IMR-90 (cell line): Measurements from ENCODE around the gene HSP90AA1. TPM values are rescaled to one million over a fixed set of nuclear protein-coding genes. Genes with fewer than 3 reads are reported as not detected.

Experiments
- ATAC-seq: fragments of 200-7000 bp; cut with Tn5 transposase; 2 replicates; pipeline ENCODE4 v1.9.1; 2020; ENCODE audit warnings: low read depth, mild to moderate bottlenecking, moderate library complexity
- BruUV-seq: library from RNA; stranded (reverse); fragments of 400-500 nt; replicated peaks from 2 replicates; lab custom pipeline; 2021; lab: Mats Ljungman, UMichigan
- CTCF ChIA-PET: fragments of 300-600 bp; formaldehyde crosslinking; extraction: SDS; loops from one replicate; lab custom pipeline; 2021; ENCODE audit warnings: antibody characterized with exemption; lab: Yijun Ruan, JAX
- POLR2A ChIA-PET: fragments of 300-600 bp; sonication (Branson Sonifier 250); formaldehyde crosslinking; loops from one replicate; lab custom pipeline; 2022; ENCODE audit warnings: antibody characterized with exemption; ENCODE audit not compliant: unreplicated experiment; lab: Charles Lee
- DNase-seq: peaks from one replicate; pipeline ENCODE4 v3.0.0; 2013
- H2AFZ ChIP-seq: replicated peaks from 2 replicates; pipeline ENCODE3; 2013; ENCODE audit warnings: low read length, mild to moderate bottlenecking; ENCODE audit not compliant: poor library complexity
- H2AK5ac ChIP-seq: 2 replicates; pipeline ENCODE4 v1.6.1; 2013; ENCODE audit warnings: low read depth, low read length, inconsistent platforms
- H2AK9ac ChIP-seq: replicated peaks from 2 replicates; pipeline ENCODE3; 2013; ENCODE audit warnings: mild to moderate bottlenecking, low read depth, low read length, moderate library complexity; ENCODE audit not compliant: poor library complexity
- H2BK120ac ChIP-seq: 2 replicates; pipeline ENCODE4 v1.6.1; 2013; ENCODE audit warnings: low read depth, low read length, inconsistent platforms
- H2BK15ac ChIP-seq: 3 replicates; pipeline ENCODE4 v1.6.1; 2013; ENCODE audit warnings: low read depth, low read length, inconsistent platforms
- H2BK20ac ChIP-seq: 2 replicates; pipeline ENCODE4 v1.6.1; 2013; ENCODE audit warnings: low read depth, mild to moderate bottlenecking, inconsistent platforms, low read length, moderate library complexity
- H2BK5ac ChIP-seq: 2 replicates; pipeline ENCODE4 v1.6.1; 2013; ENCODE audit warnings: mild to moderate bottlenecking, low read depth, low read length, inconsistent platforms; ENCODE audit not compliant: poor library complexity, severe bottlenecking
- H3K14ac ChIP-seq: replicated peaks from 2 replicates; pipeline ENCODE4 v1.6.1; 2013; ENCODE audit warnings: low read depth, low read length, inconsistent platforms
- H3K18ac ChIP-seq: 2 replicates; pipeline ENCODE4 v1.6.1; 2013; ENCODE audit warnings: low read depth, low read length, control low read depth
- H3K23ac ChIP-seq: 2 replicates; pipeline ENCODE4 v1.6.1; 2013; ENCODE audit warnings: low read depth, low read length, inconsistent platforms
- H3K27ac ChIP-seq: 2 replicates; pipeline ENCODE4 v1.5.1; 2013; ENCODE audit warnings: mild to moderate bottlenecking, control low read depth, low read length; ENCODE audit not compliant: insufficient read depth
- H3K27me3 ChIP-seq: 2 replicates; pipeline ENCODE4 v1.6.1; 2013; ENCODE audit warnings: low read length; ENCODE audit not compliant: control insufficient read depth, insufficient read depth
- H3K36me3 ChIP-seq: 2 replicates; pipeline ENCODE4 v1.6.1; 2013; ENCODE audit warnings: low read length, mixed read lengths; ENCODE audit not compliant: control insufficient read depth, insufficient read depth
- H3K4ac ChIP-seq: 2 replicates; pipeline ENCODE4 v1.6.1; 2013; ENCODE audit warnings: low read depth, low read length, inconsistent platforms
- H3K4me1 ChIP-seq: 2 replicates; pipeline ENCODE4 v1.6.1; 2013; ENCODE audit warnings: low read length, mixed read lengths; ENCODE audit not compliant: control insufficient read depth, insufficient read depth
- H3K4me2 ChIP-seq: 2 replicates; pipeline ENCODE4 v1.6.1; 2013; ENCODE audit warnings: low read depth, mild to moderate bottlenecking, control low read depth, low read length, moderate library complexity
- H3K4me3 ChIP-seq: 2 replicates; pipeline ENCODE4 v1.5.1; 2013; ENCODE audit warnings: low read depth, mild to moderate bottlenecking, control low read depth, low read length, moderate library complexity; ENCODE audit not compliant: insufficient read depth
- H3K56ac ChIP-seq: 2 replicates; pipeline ENCODE4 v1.6.1; 2013; ENCODE audit warnings: low read length, inconsistent platforms; ENCODE audit not compliant: insufficient read depth; ENCODE audit errors: extremely low read depth
- H3K79me1 ChIP-seq, 2 experiments: 2 replicates each; pipeline ENCODE4 v1.6.1; 2013; ENCODE audit warnings: low read length in 2 of 2, inconsistent platforms in 1 of 2, low read depth in 1 of 2
- H3K9ac ChIP-seq: 2 replicates; pipeline ENCODE4 v1.6.1; 2013; ENCODE audit warnings: low read depth, low read length, control low read depth
- H3K9me1 ChIP-seq: 2 replicates; pipeline ENCODE4 v1.6.1; 2013; ENCODE audit warnings: low read length, inconsistent platforms; ENCODE audit not compliant: insufficient read depth
- H3K9me3 ChIP-seq: 2 replicates; pipeline ENCODE4 v1.6.1; 2013; ENCODE audit warnings: low read length; ENCODE audit not compliant: control insufficient read depth, insufficient read depth
- H4K20me1 ChIP-seq: 2 replicates; pipeline ENCODE4 v1.6.1; 2013; ENCODE audit warnings: low read length, inconsistent platforms; ENCODE audit not compliant: insufficient read depth
- H4K5ac ChIP-seq: 2 replicates; pipeline ENCODE4 v1.6.1; 2013; ENCODE audit warnings: mild to moderate bottlenecking, low read depth, low read length, control low read depth
- H4K8ac ChIP-seq, 2 experiments: 2 replicates each; pipeline ENCODE4 v1.6.1; 2013; ENCODE audit warnings: low read depth in 2 of 2, low read length in 2 of 2, control low read depth in 1 of 2, inconsistent platforms in 1 of 2
- H4K91ac ChIP-seq: 2 replicates; pipeline ENCODE4 v1.6.1; 2013; ENCODE audit warnings: low read depth, low read length, inconsistent platforms; ENCODE audit not compliant: insufficient read depth
- BHLHE40 ChIP-seq: fragments of 150-350 bp; IDR thresholded peaks from 2 replicates; pipeline ENCODE4 v1.6.1; 2016; ENCODE audit warnings: mild to moderate bottlenecking, low read depth, low read length
- CEBPB ChIP-seq: IDR thresholded peaks from 2 replicates; pipeline ENCODE4 v1.6.1; 2012; ENCODE audit warnings: low read depth, low read length, improper control_type of control experiment
- CHD1 ChIP-seq: IDR thresholded peaks from 2 replicates; pipeline ENCODE4 v1.6.1; 2012; ENCODE audit warnings: low read depth, low read length, improper control_type of control experiment
- CTCF ChIP-seq: conservative IDR thresholded peaks from 2 replicates; pipeline ENCODE4 v1.5.1; 2012; ENCODE audit warnings: mild to moderate bottlenecking, low read depth, low read length, improper control_type of control experiment
- ELK1 ChIP-seq: fragments of 150-350 bp; IDR thresholded peaks from 2 replicates; pipeline ENCODE4 v1.6.1; 2016; ENCODE audit warnings: low read depth, mild to moderate bottlenecking, low read length, moderate library complexity, borderline replicate concordance
- FOS ChIP-seq: fragments of 150-350 bp; IDR thresholded peaks from 2 replicates; pipeline ENCODE4 v1.6.1; 2016; ENCODE audit warnings: low read depth, low read length
- MAFK ChIP-seq: IDR thresholded peaks from 2 replicates; pipeline ENCODE4 v1.6.1; 2012; ENCODE audit warnings: low read depth, low read length, improper control_type of control experiment
- MAZ ChIP-seq: IDR thresholded peaks from 2 replicates; pipeline ENCODE4 v1.6.1; 2012; ENCODE audit warnings: low read depth, mild to moderate bottlenecking, low read length, improper control_type of control experiment, moderate library complexity, borderline replicate concordance
- MXI1 ChIP-seq: IDR thresholded peaks from 2 replicates; pipeline ENCODE4 v1.6.1; 2012; ENCODE audit warnings: low read depth, mild to moderate bottlenecking, low read length, moderate library complexity, borderline replicate concordance
- NFE2L2 ChIP-seq: fragments of 150-350 bp; IDR thresholded peaks from 2 replicates; pipeline ENCODE4 v1.6.1; 2016; ENCODE audit warnings: low read depth, mild to moderate bottlenecking, low read length
- RAD21 ChIP-seq: IDR thresholded peaks from 2 replicates; pipeline ENCODE4 v1.6.1; 2012; ENCODE audit warnings: low read length, improper control_type of control experiment
- RCOR1 ChIP-seq: IDR thresholded peaks from 2 replicates; pipeline ENCODE4 v1.6.1; 2012; ENCODE audit warnings: mild to moderate bottlenecking, low read length, improper control_type of control experiment; ENCODE audit not compliant: insufficient replicate concordance
- RFX5 ChIP-seq: IDR thresholded peaks from 2 replicates; pipeline ENCODE4 v1.8.0; 2012; ENCODE audit warnings: low read depth, mild to moderate bottlenecking, low read length, moderate library complexity
- USF2 ChIP-seq: fragments of 150-350 bp; IDR thresholded peaks from 2 replicates; pipeline ENCODE4 v1.6.1; 2017; ENCODE audit warnings: mild to moderate bottlenecking, antibody characterized with exemption, low read length, low read depth
- WGBS, 2 experiments: methylation state at CpG; one replicate each; pipeline versions ENCODE4 v1.1.5 to v1.1.7; 2013; ENCODE audit warnings: missing lambda C conversion rate in 2 of 2; ENCODE audit not compliant: insufficient read length in 1 of 2; ENCODE audit errors: extremely low coverage in 2 of 2; 5-methylcytosine and 5-hydroxymethylcytosine counted together
- dilution Hi-C: fragments of 300-500 bp; cut with HindIII; formaldehyde crosslinking; loops from one replicate; pipeline ENCODE4 v1.14.3; 2018; ENCODE audit warnings: low sequenced_read_pairs; ENCODE audit not compliant: unreplicated experiment
- in situ Hi-C: fragments of 300-500 bp; cut with MboI; formaldehyde crosslinking; loops from 3 replicates; pipeline ENCODE4 v1.14.3; 2019; ENCODE audit warnings: low sequenced_read_pairs, inconsistent platforms, mixed read lengths
- intact Hi-C: fragments of 100-400 bp; cut with micrococcal nuclease; formaldehyde crosslinking; loops from 2 replicates; pipeline ENCODE4 v1.10.0; 2022
- polyA plus RNA-seq, 3 experiments: library from polyadenylated mRNA; depleted of rRNA; stranded (reverse); fragments of >200 nt; gene quantifications; 2 replicates each; pipeline ENCODE4 v1.2.3, GENCODE V29; 2012; ENCODE audit warnings: low replicate concordance in 1 of 3
- total RNA-seq: library from RNA; depleted of rRNA; stranded (reverse); fragments of >200 nt; gene quantifications from 2 replicates; pipeline ENCODE4 v1.2.3, GENCODE V29; 2012

Gene HSP90AA1
- total and polyA plus RNA-seq, 2 of the 4 experiments (the other 2 are of a cell fraction) = 535 to 578 TPM

- intact Hi-C loops = no loop called here
- H2BK20ac ChIP-seq = no peak overlapping the region
- no peak overlapping the region for H3K23ac ChIP-seq
- DNase-seq = no peak
- no peaks in the 10 kb centered on the region for H3K9me3 ChIP-seq
- no peak overlapping the region for H2BK120ac ChIP-seq
- no peak overlapping the region for H2AFZ ChIP-seq
- WGBS, 2 experiments = 98% methylated on average over 8 of the region's 22 CpGs; no CpG with 5 or more reads in 1 of the 2 experiments
- no peak overlapping the region for H3K4me2 ChIP-seq
- no peak overlapping the region for H3K56ac ChIP-seq
- H3K9ac ChIP-seq = no peak overlapping the region
- no peak overlapping the region for H3K4me3 ChIP-seq
- H3K14ac ChIP-seq = no peak overlapping the region
- no peak overlapping the region for H2AK5ac ChIP-seq
- H3K9me1 ChIP-seq = no peaks in the 10 kb centered on the region
- no peak overlapping the region for H2AK9ac ChIP-seq
- ChIA-PET POLR2A (interaction anchor here (0.6 kb wide), 1 partner anchor 292 kb away, joined by 3 read pairs; no protein-coding TSS in a partner anchor), CTCF (interaction anchor here (0.6 kb wide), 2 partner anchors 14 to 144 kb away, joined by 7 to 10 read pairs; no protein-coding TSS in a partner anchor)
- H4K5ac ChIP-seq = no peak overlapping the region
- H3K27me3 ChIP-seq = no peaks in the 10 kb centered on the region
- no peak overlapping the region for H3K4ac ChIP-seq
- dilution Hi-C loops = no loop called here
- peaks cover 8% of the 10 kb centered on the region for H4K20me1 ChIP-seq
- peaks cover 10 to 21% of the 10 kb centered on the region in 2 experiments for H3K79me1 ChIP-seq
- ATAC-seq = no peak
- H3K36me3 ChIP-seq = peaks cover 82% of the 10 kb centered on the region
- in situ Hi-C loops = no loop called here
- no peak for TF ChIP-seq NFE2L2
- TF ChIP-seq ELK1 = no peak
- TF ChIP-seq RFX5 = no peak
- no peak for TF ChIP-seq FOS
- TF ChIP-seq BHLHE40 = no peak
- TF ChIP-seq MAZ = no peak
- no peak for TF ChIP-seq MAFK
- no peak for TF ChIP-seq USF2
- TF ChIP-seq CHD1 = no peak
- TF ChIP-seq CTCF = no peak
- no peak for TF ChIP-seq MXI1
- no peak for TF ChIP-seq RAD21
- no peak for TF ChIP-seq RCOR1
- no peak for TF ChIP-seq CEBPB
- H3K4me1 ChIP-seq = no peaks in the 10 kb centered on the region
- no peak overlapping the region for H3K18ac ChIP-seq
- no TSS peak for BruUV-seq
- H2BK5ac ChIP-seq = no peak overlapping the region
- no peak overlapping the region for H2BK15ac ChIP-seq
- H4K91ac ChIP-seq = no peak overlapping the region
- no peak overlapping the region for H3K27ac ChIP-seq
- no peak overlapping the region for H4K8ac ChIP-seq
These were observed 43.4 kb downstream of the HSP90AA1 start for GRCh38 chr14:102043251-102044025.
